Right ventricle myocardium inferior (tissue), 1 donor: Measurements from ENCODE around the gene CNTROB. TPM values are rescaled to one million over a fixed set of nuclear protein-coding genes. Genes with fewer than 3 reads are reported as not detected.

Source experiments
- ATAC-seq: fragments of 200-7000 bp; cut with Tn5 transposase; one replicate; pipeline ENCODE4 v1.9.1; 2020; ENCODE audit warnings: mild to moderate bottlenecking, moderate library complexity
- DNase-seq: peaks from one replicate; pipeline ENCODE4 v3.0.0; 2021; ENCODE audit errors: missing footprints
- intact Hi-C: fragments of 100-400 bp; cut with DNase I; formaldehyde crosslinking; loops from one replicate; pipeline ENCODE4 v1.11.0; 2022
- total RNA-seq: library from RNA; stranded (reverse); fragmentation: NEBNext Ultra II Directional; extraction: Animal tissue kit (Norgen Biotek cat#: 25700); gene quantifications from one replicate; pipeline ENCODE4 v1.2.1, GENCODE V29; 2021
- donor health status: DM: no; HTN: yes; CAD: no; lungs with severe emphysema.

CNTROB gene
- total RNA-seq, 1 donor from 2014 or later = 9.6 TPM

DNA sequence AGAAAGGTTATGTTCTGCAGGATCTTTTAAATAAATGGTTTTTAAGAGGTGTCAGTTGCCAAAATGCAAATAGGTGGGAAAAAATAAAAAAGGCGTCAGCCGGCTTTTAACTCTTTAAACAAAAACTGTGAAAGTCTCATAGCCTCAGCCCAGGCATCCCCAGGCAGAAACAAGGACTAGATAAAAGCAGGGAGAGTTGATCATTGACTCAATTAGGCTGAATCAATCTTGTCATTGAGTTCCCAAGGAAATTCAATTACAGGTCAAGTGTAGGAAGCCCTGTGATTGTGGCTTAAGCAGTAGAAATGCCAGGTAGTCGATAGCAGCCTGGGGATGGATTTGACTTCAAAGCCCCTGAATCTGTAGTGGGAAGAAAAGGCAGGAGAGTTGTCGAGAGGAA, 39.6 kb downstream of the CNTROB start:
- DNase-seq (no peak), ATAC-seq (no peak)
- intact Hi-C loops = no loop called here

DNA sequence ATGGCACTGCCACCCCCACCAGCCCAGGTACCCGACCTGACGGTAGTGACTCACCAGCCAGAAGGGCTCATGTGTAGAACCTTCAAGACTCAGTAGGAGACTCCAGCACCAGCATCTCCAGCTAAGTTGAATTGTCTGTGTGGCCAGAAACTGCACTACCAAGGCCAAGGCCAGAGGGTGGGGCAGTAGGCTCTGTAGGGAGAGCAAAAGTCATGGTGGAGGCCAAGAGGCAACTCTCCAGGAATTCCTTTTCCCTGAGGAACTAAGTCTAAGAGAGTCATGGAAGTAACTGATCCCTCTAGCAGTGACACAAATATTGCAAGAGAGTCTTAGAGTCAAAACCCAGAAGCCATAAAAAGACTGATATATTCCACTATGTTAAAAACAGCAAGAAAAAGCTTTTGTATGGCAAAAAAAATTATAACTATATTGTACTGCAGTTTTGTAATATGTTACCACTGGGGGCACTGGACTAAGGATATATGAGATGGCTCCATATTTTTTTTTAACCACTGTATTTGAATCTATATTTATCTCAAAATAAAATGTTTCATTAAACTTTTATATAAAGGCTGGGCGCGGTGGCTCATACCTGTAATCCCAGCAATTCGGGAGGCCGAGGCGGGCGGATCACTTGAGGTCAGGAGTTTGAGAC, 40.3 kb downstream of the CNTROB start:
- peak; percentile 68 for ATAC-seq
- intact Hi-C loops = no loop called here
- DNase-seq = no peak

DNA sequence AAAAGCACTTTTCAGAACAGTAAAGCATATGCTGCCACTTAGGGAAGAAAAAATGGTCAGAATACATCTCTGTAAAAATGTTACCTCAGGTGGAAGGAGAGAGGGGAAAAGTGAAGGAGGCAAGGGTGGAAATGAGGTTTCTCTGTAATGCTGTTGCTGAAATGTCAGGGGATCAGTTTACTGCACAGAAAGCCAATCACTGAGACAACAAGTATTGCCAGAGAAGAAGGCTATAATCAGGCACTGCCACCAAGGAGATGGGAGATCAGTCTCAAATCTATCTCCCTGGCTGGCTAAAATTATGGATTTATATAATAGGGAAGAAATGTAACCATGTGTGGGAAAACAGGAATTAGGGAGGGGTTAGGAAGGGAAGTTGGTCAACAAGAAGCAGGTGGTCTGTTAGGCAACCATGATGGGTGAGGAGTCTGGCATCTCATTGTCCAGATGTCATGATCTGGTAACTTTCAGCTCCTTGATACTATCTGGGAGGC, 42.7 kb downstream of the CNTROB start:
- intact Hi-C loops = no loop called here
- ATAC-seq = no peak

DNA sequence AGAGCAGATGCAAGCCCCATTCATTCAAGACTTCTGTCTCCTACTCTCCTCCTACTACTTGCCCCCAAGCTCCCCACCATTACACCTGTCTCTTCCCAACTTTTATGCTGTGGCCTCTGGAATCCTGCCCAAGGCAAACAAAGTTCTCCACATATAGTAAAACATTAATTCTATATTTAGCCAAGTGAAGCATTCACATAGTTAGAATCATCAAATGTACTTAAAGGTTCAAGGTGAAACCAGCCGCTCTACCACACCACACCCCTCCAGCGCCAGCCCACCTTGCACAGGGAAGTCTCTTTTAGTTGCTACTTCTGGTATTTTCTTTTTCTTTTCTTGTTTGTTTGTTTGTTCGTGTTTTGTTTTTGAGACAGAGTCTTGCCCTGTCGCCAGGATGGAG, 45.0 kb downstream of the CNTROB start:
- DNase-seq (no peak), ATAC-seq (no peak)
- intact Hi-C loops = no loop called here

More for the DNA sequence above, 42.7 kb downstream of the CNTROB start:
- DNase-seq = no peak

DNA sequence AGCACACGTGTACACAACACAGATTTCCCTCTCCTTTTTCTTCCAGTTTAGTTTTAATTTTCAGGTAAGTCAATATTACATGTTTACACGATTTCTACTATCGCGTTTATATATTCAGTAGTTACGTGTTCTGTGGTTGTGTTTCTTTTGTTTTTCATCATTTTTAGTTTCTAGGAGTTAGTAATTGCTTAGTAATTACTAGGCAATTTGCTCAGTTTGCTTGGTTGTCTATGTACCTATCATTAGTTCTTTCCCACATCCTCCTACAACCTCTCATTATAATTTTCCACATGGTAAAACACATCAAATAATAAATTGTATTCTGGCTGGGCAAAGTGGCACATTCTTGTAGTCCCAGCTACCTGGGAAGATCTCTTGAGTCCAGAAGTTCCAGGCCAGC, 45.8 kb downstream of the CNTROB start:
- no peak for ATAC-seq
- intact Hi-C loops = no loop called here
- no peak for DNase-seq

DNA sequence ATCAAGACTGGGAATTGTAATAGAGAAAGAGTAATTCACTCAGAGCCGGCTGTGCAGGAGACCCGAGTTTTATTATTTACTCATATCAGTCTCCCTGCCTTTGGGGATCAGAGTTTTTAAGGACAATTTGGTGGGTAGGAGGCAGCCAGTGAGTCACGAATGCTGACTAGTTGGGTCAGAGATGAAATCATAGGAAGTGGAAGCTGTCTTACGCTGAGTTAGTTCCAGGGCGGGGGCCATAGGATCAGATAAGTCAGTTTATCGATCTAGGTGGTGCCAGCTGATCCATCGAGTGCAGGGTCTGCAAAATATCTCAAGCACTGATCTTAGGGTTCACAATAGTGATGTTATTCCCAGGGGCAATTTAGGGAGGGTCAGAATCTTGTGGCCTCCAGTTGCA, 50.2 kb downstream of the CNTROB start:
- ATAC-seq (no peak), DNase-seq (no peak)
- intact Hi-C loops = no loop called here

DNA sequence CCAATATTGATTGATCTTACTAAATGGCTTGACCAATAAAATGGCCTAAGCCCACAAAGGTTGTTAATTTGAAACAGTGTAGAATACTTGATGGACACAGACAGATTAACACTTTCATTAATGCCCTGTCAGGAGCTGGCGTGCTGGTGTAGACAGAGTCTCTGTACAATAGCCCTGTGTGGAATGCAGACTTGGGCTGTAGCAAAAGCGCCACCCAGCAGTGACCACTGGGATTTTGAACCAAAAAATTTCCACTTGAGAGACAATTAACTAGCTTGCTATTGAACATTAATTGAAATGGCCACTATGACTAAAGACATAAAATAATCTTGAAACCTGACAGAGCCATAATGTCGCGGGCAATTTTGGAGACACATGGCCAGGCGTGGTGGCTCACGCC, 50.7 kb downstream of the CNTROB start:
- no peak for DNase-seq
- intact Hi-C loops = no loop called here
- ATAC-seq = no peak

DNA sequence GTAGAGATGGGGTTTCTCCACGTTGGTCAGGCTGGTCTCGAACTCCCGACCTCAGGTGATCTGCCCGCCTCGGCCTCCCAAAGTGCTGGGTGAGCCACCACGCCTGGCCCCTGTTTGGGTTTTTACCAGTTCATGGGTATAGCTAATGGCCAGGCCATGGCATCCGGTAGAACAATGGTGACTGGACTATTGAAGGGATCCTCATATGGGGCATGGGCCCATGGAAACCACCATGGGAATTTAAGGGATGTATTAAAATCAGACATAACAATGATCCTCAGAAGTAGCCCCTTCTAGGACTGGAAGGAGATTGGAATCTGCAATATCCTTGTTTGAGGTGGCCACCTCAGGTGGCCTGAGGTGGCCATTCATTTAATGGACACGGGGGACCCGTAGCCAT, 52.9 kb downstream of the CNTROB start:
- DNase-seq (no peak), ATAC-seq (no peak)
- intact Hi-C loops = loop anchor here (5.0 kb wide), 3 partner anchors 57 to 243 kb away; no protein-coding TSS in a partner anchor

DNA sequence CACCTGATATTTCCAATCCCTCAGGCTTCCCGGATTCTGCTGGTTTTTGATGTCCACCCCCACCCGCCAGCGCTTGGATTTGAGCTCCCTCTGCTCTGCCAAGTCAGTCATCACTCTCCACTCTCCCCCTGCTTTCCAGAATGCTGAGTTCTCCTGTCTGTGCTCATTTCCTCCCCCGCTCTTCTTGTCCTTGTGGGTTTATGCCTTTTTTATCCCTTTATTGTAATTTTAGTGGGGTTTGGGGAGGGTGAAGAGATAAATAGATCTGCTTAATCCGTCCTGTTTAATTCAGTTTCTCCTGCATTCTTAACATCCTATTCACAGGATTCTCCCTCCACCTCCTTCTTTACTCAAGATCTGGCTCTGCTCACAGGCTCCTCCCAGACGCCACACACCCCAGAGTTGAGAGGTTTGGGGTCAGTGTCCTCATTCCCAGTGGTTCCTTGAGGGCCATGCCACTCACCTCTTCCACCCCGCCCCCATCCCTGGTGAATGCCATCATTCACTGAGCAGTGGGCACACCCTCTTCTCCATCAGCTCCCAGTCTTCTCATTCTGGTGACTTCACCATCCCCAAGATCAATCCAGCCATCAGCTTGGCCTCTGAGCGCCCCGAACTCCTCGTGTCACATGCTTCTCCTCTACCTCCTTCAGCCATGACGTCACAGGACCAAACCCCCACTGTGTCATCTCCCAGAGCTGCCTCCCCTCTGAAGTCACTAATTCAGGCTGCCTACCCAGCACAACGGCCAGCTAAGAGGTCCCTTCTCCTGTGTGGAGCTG, 55.3 kb downstream of the CNTROB start:
- intact Hi-C loops = loop anchor here (5.0 kb wide), 3 partner anchors 55 to 245 kb away; no protein-coding TSS in a partner anchor
- no peak for DNase-seq
- ATAC-seq = no peak

DNA sequence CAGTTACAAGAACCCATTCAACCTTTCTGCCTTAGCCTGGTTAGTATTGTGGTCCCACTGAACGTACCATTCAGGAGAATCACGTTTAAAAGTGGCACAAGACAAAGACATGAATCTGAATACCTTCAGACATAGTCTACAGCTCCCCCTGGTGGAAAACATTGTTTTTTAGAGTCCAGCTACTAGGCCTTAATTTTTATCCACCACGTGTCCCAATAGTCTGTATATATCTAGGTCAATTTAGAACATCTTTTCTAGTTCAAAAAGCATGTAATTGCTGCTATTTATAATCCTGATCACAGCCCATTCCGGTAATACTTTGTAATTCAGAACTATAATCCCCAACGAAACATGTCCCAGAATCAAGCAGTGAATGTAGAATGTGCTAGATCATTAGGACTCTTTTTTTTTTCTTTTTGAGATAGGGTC, 56.8 kb downstream of the CNTROB start:
- intact Hi-C loops = loop anchor here (1.0 to 5.0 kb wide), 5 partner anchors 54 to 246 kb away; no protein-coding TSS in a partner anchor
- peak; percentile 62 for ATAC-seq
- no peak for DNase-seq

DNA sequence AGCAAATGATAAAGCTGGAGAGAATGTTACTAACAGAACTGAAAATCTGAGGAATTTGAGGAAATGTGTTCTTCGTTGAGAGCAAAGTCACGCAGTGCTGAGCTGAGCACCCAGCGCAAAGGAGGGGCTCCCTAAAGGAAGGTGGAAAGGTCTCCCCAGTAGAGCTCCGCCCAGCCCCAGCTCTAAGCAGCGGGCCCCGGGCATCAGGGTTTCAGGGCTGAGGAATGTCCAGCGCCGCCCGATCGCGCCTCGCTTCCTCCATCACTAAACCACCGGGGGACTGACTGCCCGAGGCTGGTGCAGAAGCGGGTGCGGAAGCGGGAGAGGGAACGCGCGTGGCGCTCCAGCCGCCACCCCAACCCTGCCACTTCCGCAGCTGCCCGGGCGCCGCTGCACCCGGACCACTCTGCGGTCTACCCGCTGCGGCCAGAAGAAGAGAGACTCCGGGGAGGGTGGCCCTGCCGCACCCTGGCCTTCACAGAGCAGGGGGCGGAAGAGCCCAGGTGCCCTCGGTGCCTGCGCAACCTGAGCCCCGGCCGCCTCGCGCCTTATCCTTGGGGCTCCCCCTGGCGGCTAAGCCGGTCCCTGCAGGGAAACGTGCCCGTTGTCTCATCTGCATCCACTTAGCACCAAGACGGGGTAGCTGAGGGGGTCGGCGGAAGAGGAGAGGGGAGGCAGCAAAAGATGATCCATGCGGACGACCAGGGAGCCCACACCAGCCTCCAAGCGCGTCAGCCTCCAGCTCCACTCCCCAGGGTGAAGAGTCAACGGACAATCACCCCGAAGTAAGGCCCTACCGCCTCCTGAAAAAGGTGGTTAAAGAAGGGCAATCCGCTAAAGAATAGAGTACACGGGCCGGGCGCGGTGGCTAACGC, 58.0 kb downstream of the CNTROB start:
- intact Hi-C loops = loop anchor here (1.0 to 5.0 kb wide), 6 partner anchors 52 to 248 kb away; no protein-coding TSS in a partner anchor
- peak; percentile 81 for ATAC-seq
- DNase-seq = peak; percentile 92

DNA sequence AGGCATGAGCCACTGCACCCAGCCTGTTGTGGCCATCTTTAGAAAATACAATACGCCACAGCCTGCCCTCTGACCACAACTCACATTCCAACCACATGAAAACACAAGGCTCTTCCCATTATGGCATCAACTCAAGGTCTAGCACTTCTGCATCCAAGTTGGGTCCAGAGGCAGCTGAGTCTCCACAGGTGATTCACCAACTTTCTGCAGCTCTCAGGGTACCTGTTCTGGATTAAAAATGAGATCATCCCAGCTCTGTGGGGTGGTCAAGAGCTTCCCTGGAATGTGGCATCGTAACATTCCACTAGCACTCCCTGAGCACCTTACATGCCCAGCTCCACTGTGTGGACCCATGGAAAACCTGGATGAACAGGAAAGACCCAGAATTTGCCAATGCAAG, 60.5 kb downstream of the CNTROB start:
- intact Hi-C loops = loop anchor here (5.0 kb wide), 1 partner anchor 65 kb away; no protein-coding TSS in a partner anchor
- no peak for ATAC-seq

DNA sequence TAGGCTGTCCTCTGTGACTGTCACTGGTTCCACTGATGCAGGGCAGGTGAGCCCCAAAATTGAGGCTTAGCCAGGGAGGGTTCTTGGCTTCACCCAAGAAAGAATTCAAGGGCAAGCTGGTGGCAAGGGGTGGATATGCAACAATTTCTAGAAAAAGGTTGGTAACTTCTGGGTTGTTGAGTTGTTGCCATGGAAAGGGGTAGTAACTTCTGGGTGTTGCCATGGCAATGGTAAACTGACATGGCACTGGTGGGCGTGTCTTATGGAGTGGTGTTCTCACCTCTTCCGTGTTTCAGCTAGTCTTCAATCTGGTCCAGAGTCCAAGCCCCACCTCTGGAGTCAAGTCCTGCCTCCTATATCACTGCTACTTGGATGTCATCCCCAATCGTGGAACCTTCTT, 60.9 kb downstream of the CNTROB start:
- intact Hi-C loops = loop anchor here (5.0 kb wide), 1 partner anchor 64 kb away; no protein-coding TSS in a partner anchor
- no peak for ATAC-seq
- DNase-seq = no peak

More for the DNA sequence above, 60.5 kb downstream of the CNTROB start:
- no peak for DNase-seq

DNA sequence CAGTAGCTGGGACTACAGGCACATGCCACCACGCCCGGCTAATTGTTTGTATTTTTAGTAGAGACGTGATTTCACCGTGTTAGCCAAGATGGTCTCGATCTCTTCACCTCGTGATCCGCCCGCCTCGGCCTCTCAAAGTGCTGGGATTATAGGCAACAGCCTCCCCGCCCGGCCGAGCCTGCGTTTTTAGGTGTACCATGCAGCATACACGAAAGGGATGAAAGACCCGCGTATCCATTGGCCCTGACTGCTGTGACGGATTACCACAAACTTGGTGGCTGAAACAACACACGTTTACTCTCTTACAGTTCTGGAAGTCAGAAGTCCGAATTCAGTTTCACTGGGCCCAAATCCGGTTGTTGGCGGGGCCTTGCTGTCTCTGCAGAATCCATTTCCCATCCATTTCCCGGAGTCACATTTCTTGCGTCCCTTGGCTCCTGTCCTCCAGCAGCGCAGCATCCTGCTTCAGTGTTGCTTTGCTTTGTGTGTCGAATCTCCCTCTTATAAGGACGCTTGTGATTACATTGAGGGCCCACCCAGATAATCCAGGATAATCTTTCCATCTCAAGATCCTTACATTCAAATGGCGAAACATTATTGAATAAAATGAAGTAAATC, 62.1 kb downstream of the CNTROB start:
- ATAC-seq = no peak
- intact Hi-C loops = loop anchor here (5.0 kb wide), 1 partner anchor 63 kb away; no protein-coding TSS in a partner anchor
- DNase-seq = no peak

DNA sequence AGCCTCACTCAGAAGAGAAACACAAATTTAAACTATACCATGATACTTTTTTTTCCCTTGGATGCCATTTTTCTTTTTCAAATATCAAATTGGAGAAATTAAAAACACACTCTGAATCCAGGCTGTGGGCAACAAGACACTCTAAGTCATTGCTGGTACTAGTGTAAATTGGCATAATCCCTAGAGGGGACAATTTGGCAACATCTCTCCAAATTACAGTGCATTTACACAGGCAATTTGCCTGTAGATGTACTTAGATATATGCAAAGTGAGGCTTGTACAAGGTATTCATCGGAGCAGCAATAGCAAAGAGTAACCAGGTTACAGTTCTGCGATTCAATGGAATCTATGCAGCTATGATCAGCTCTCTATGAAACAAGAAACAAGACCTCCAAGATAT, 63.7 kb downstream of the CNTROB start:
- intact Hi-C loops = no loop called here
- no peak for DNase-seq
- ATAC-seq = no peak

DNA sequence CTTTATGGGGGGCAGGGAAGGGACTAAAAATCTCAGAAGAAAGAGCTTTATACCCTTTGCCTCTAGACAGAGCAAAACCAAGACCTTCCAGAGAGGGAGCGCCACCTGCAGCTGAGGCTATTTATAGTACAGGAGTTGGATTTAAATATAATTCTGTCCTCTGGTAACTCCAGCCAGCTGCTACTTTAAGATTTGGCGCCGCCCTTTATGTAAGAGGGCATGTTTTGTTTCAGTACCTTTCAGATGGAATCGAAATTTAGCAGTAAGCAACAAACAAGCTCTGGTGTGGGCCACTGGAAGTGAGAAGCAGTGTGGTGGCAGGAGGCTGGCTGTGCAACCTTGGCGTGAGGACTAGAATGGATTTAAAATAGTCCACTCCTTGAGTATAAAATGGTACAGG, 65.2 kb downstream of the CNTROB start:
- DNase-seq (no peak), ATAC-seq (peak; percentile 89)
- intact Hi-C loops = no loop called here
